HG03460 (cell line): ENCODE measurements around the gene MTA2.
"Not testable (repeated sequence)": the region's sequence is repeated elsewhere in the genome, so short reads cannot be mapped to it uniquely, and the experiment has no call there.

Source experiments
- ATAC-seq: cut with Tn5 transposase; IDR thresholded peaks from one replicate; pipeline ENCODE4 v1.9.1; 2021; ENCODE audit not compliant: unreplicated experiment

The MTA2 gene

GRCh38 chr11:62592989-62593421 lies 8.7 kb downstream of the MTA2 start:
- no peak for ATAC-seq

DNA sequence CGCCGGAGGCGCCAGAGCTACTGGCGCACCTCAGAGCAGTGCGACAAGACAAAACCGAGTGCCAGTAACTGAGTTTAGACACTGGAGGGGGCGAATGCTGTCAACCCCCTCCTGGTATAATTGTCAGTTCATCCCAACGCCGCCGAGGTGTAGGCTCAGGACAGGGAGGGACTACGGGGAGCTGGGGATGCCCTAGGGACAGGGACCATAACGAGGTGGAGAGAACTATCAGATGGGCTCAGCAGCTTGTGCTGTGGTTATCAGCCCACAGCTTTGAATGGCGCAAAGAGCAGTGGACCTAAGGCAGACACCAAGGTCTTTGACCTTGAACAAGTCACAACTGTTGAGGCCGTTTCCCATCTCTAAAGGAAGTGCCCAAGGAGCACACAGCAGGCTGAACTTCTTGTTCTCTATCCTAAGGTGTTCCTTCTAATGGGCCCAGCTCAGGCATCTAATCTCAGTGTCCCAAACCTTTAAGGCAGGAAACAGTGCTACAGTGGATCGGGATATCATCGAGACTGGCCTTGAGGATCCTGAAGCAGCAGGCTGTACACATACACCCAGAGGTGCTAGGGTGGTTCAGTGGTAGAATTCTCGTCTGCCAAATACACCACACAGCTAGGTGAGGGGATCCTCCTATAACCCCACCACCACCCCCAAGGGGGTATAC lies 9.4 kb downstream of the MTA2 start:
- peak; percentile 1 for ATAC-seq

GRCh38 chr11:62591448-62592145 lies 10.1 kb downstream of the MTA2 start, which contains the start of gene TUT1:
Gene TUT1 (minus strand): TSS chr11:62591523. CDS start chr11:62591485, 38 bp downstream.
- ATAC-seq = peak; percentile 86

DNA sequence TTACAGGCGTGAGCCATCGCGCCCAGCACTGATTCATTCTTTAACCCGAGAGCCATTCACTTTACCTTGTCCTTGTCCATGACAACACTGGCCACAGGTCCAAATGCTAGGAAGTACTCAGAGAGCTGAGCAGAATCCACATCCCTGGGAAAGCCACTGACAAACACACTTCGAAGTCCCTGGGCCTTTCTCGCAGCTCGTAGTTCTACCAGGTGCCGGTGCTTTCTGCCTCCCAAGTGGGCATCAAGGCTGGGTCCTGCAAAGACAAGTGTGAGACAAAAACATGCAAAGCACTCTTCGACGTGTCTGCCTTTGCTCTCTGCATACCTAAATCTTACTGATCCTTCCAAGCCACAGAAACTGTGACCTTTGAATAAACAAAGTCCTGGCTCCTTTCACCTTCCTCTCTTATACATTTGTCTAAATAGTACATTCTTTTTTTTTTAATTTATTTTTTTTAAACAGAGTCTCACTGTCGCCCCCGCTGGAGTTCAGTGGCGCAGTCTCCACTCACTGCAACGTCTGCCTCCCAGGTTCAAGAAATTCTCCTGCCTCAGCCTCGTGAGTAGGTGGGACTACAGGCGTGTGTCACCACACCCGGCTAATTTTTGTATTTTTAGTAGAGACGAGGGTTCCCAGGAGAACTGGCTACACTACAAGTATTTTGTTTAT lies 12.6 kb downstream of the MTA2 start:
- ATAC-seq = no peak

DNA sequence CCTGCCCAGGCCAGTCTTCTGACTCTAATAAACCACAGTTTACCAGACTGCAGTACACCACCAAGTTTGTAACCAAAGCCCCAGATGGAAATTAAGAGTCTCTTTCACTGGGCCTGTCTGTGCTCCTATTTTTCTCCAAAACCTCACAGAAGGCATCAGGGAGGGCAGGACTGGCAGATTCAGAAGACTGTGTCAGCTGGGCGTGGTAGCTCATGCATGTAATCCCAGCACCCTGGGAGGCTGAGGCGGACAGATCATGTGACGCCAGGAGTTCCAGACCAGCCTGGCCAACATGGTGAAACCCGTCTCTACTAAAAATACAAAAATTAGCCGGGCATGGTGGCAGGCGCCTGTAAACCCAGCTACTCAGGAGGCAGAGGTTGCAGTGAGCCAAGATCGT lies 16.3 kb downstream of the MTA2 start:
- not testable (repeated sequence) for ATAC-seq

GRCh38 chr11:62581735-62582134 lies 19.9 kb downstream of the MTA2 start:
- ATAC-seq = not testable (repeated sequence)

GRCh38 chr11:62580959-62581715 lies 20.5 kb downstream of the MTA2 start:
- ATAC-seq = no peak

GRCh38 chr11:62579252-62579651 lies 22.4 kb downstream of the MTA2 start:
- no peak for ATAC-seq

- ATAC-seq = no peak
These were observed 23.1 kb downstream of the MTA2 start for GRCh38 chr11:62578541-62578940.

DNA sequence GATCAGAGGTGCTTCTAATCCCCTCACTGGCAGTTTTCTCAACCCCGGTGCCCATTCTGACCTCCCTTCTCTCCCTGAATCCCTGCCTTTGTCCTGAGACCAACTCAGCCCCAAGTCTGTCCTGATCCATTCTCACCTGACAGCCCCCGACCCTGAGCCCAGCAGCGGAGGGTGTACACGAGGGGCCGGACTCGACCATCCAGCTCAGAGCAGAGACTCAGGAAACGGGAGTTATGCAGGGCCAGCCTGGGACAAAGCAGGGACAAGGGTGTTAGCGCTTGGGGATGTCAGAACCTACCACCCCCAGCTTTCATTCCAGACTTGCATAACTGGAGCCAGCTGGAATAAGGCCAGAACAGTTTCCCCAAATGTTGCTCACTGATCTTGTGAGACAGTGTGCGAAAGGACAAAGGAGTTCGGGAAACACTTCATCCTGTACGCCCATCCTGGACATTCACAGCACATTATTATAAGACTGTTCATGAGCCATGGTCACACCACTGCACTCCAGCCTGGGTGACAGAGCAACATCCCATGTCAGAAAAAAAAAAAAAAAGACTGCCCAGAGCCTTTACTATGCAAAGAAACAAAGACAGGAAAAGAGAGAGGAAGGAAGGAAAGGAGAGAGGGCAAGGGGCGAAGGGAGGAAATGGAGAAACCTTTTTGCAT lies 24.5 kb downstream of the MTA2 start:
- no peak for ATAC-seq

- no peak for ATAC-seq
These were observed 25.8 kb downstream of the MTA2 start for GRCh38 chr11:62575837-62576236.

- no peak for ATAC-seq
These were observed 26.5 kb downstream of the MTA2 start for GRCh38 chr11:62575156-62575555.

- peak; percentile 19 for ATAC-seq
These were observed 27.1 kb downstream of the MTA2 start for GRCh38 chr11:62574363-62575071.

GRCh38 chr11:62573592-62574362 lies 27.9 kb downstream of the MTA2 start, which contains the start of gene EEF1G:
Gene EEF1G (minus strand): TSS chr11:62573891. CDS start chr11:62573842, 49 bp downstream.
- peak; percentile 79 for ATAC-seq

DNA sequence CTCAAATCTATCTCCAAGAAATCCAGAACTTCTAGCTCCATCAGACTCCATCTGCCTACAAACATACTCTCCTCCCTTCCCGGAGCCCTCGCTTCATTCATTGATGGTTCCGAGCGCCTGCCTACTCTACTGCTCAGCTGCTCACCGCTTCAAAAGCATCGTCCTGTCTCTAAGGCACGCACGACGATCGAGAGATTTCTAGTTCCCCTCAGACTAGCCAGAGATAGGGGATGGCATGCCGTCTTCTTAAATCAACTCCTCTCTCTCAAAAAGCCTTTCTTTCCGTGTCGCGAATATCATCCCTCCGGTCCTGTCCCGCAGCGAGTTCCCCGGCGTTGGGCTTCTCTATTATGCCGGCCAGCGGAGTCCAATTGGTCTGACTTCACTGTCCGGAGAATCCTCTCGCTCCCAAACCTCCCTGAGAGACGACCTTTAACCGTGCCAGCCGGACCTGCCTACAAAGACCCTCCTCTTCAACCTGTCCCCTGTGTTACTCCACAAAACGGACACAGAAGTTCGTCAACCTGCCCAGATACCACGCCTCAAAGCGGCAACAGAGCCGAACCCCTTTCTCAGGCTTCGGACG lies 28.6 kb downstream of the MTA2 start:
- ATAC-seq = no peak

DNA sequence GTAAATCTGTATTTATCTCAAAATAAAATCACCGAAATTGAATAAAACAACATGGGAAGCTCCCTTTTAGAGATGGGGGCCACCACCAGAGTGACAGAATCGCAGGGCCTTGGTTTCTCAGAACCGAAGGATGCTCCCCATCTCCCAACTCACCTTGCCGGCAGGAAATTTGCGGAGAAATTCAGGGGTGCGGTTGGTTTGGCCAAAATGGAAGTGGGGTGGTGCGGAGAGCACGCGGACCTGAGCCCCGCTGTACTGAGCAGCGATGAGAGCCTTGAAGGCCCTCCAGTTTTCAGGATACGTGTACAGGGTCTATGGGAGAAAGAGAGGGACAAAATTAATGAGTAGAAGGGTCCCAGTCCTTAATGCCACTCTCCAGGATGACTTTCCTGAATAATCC lies 29.2 kb downstream of the MTA2 start:
- no peak for ATAC-seq

DNA sequence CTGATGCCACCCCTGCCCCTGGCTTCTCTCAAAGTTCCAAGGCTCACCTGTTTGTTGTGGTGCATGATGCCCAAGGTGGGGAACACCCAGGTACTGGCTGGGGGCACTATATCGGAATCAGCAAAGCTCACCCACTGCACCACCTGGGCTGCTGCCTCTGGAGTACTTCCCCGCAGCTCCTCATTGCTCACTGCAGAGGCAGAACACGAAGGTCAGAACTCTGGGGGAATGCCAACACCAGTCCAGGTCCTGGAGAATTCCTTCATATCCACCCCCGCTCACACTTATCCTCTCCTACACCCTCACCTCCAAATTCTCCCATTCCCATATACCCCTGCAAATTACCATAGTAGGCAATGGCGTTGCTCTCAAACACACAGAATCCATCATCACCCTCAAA lies 30.2 kb downstream of the MTA2 start:
- not testable (repeated sequence) for ATAC-seq

- not testable (repeated sequence) for ATAC-seq
These were observed 30.8 kb downstream of the MTA2 start for GRCh38 chr11:62570903-62571302.

GRCh38 chr11:62569611-62570010 lies 32.1 kb downstream of the MTA2 start:
- no peak for ATAC-seq
